Epithelial cell of prostate (primary cell): ENCODE results near the gene CD6.
"Not testable (repeated sequence)": the region's sequence is repeated elsewhere in the genome, so short reads cannot be mapped to it uniquely, and the experiment has no call there.

Source experiments
- DNase-seq: peaks from one replicate; pipeline ENCODE4 v3.0.0-alpha.2; 2011; ENCODE audit warnings: low read depth, low spot score
- H3K27ac ChIP-seq: fragments of 450-650 bp; 2 replicates; pipeline ENCODE4 v1.5.1; 2017; ENCODE audit warnings: mild to moderate bottlenecking

CD6 gene

DNA sequence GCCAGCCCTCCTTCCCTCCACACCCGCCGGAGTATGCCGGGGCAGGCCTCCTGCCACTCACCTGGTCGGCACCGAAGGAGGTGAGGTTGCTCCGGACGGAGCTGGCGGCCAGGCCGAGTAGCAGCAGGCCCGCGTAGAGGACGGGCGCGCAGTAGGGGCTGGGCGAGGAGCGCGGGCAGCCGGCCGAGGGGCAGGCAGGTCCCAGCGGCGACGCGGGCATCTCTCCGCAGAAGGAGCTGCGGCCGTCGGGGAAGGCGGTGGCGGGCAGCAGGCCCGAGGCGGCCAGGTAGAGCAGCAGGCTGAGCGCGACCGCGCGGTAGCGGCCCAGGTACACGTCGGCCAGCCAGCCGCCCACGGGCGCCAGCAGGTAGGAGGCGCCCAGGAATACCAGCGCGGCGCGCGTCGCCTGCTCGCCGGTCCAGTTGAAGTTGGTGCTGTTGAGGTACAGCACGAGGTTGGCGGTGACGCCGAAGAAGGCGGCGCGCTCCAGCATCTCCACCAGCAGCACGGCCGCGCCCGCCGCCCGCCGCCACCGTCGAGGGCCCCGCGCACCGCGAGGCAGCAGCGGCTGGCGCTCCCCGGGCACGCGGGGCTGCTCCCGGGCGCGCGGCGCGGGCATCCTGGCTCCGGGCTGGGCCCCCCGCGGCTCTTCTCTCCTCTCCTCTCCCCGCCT, 20.4 kb upstream of the CD6 start:
- no peak overlapping the region for H3K27ac ChIP-seq
- DNase-seq, result no peak

DNA sequence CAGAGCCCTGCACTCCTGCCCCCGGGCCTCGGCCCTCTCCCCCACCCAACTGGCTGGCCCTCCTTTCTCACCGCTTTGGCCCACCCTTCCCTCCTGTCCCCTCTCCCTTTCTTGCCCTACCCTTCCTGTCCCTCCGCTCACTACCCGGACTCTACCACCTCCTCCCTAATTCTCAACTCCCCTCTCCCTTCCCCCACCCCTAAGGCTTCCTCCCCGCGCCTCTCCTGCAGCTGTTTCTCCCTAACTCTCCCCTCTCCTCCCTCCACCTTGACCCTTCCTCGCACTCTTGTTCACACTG, 19.9 kb upstream of the CD6 start:
- no peak overlapping the region for H3K27ac ChIP-seq
- no peak for DNase-seq

DNA sequence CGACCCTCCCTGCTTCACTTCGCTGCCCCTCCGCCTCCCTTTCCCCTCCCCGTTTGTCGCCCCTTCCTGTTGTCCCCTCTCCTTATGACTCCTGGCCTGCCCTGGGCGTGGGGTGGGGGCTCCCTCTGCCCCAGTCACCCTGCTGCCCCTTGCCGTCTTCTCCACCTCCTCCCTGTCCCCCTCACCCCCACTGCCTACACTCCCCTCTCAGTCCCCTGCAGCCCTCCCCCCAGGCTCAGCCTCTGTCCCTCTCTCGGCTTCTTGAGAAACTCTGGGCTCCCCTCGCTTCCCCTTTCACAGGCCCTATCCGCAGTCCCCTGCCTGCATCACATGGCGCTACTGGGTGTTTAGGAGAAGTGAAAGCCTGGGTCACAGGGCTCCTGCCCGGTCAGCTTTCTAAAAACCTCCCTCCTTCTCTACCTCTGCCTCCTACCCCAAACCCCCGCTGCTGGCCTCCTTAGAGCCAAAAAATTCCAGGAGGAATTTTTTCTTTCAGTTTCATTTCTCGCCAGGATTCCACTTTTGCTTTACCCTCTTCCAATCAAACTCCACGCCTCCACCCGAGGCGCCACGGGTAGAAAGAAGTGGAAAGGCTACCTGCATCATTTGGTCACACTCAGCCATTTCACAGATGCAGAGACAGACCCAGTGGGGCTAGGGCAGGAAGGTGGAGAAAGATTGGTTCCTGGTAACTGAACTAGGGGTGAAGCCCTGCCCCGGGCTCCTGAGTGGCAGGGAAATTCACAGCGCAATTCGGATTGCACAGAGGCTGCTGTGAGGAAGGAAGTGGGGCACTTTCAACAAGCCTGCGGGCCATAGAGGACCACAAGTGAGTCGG, 19.4 kb upstream of the CD6 start, which contains the start of gene SLC15A3:
TSS of gene SLC15A3 (minus strand) at position 273 of the 838 bp plus-strand sequence. CDS start 625 bp downstream, outside the sequence.
- no peak within 1 kb of the TSS for H3K27ac ChIP-seq
- DNase-seq, result no peak

DNA sequence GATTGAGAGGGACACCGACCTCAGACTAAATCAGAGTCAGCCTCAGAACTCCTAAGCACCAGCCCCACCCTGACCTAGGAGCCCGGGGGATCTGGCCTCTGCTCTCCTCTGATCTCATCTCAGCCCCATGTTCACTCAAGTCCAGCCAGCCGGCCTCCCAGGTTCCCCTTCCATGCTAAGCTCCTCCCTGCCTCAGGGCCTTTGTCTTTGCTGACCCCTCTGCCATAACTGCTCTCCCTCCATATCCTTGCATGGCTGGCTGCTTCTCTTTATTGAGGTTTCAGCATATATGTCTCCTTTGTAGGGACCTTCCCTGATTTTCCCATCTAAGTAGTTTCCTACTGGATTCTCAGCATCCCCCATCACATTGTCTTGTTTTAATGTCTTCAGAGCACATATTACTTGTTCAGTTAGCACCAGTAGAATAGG, 18.7 kb upstream of the CD6 start:
- DNase-seq, result no peak
- H3K27ac ChIP-seq, result no peak overlapping the region

DNA sequence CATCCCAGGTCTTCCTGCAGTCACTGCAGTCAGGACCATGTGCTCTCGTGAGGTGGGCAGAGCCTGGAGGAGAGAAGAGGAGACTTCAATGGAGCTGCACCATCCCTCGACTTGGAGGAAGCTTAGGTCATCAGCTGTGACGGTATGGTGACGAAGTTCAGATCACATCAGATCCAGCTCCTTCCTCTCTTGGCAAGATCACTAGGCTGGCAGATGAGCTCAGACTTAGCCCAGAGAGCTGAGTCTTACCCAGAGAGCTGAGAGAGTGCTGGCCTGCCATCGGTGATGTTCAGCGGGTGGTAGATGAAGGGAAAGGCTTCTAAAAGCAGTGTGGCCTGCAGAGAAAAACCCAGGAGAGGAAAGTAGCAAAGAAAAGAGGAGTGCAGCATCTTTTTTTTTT, 17.7 kb upstream of the CD6 start:
- no peak overlapping the region for H3K27ac ChIP-seq
- no peak for DNase-seq

DNA sequence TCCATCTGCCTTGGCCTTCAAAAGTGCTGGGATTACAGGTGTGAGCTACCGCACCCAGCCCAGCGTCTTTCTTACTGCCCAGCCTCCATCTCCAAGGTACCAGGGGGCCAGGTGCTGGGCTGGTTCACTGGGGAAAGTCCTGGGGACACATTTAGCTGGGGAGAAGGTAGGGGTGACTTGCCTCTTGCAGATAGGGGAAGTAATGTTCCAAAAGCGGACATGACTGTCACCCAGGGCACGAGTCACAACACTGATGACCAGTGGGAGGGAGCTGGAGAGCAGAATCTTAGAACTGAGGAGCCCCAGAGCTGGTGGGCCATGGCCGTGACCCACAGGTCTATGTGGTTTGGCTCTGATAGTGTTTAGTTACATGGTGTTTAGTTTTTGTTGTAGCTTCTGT, 17.1 kb upstream of the CD6 start:
- no peak for DNase-seq
- H3K27ac ChIP-seq, result no peak overlapping the region

DNA sequence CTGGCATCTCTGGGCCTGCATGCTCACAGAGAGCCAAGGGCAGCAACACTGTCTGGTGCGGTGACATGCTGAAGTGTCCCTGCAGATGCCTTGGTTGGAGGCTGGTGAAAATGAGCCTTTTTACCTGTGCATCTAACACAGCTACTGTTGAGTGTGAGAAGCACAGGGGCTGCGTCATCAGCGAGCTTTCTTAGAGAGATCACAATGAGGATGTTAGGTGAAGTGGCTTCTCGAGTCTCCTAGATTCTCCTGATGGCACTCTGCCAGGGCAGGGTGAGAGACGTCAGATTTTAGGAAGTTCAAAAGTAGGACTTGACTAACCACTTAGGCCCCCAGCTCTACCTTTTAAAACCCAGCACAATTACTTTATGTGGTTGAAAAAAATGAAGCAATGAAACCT, 15.9 kb upstream of the CD6 start:
- H3K27ac ChIP-seq, result no peak overlapping the region
- DNase-seq, result no peak

DNA sequence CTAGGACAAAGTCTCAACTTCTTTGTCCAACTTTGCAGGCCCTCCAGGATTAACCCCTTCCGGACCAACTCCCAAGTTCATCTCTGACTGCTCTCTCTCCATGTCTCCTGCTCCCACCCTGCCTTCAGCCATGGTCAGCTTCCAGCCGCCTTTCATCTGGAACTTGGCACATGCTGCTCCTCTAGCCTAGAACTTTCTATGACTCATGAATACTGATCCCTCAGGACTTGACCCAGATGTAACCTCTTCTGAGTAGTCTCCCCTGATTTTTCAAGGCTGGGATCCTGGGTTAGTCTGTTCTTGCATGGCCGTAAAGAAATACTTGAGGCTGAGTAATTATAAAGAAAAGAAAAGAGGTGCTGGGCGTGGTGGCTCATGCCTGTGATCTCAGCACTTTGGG, 14.3 kb upstream of the CD6 start:
- no peak overlapping the region for H3K27ac ChIP-seq
- DNase-seq, result peak; percentile 22

DNA sequence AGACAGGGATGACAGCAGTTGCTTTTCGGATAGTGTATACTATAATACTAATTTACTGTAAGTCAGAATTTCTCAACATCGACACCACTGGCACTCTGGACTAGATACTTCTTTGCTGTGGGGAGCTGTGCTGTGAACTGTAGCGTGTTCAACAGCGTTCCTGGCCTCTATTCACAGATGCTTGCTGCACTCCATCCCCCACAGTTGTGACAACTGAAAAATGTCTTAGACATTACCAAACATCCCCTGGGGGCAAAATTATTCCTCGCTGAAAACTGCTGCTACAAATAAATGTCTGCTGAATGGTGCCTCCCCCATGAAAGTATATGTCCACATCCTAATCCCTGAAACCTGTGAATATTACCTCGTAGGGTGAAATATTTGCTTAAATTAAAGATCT, 12.0 kb upstream of the CD6 start:
- DNase-seq, result no peak
- no peak overlapping the region for H3K27ac ChIP-seq

DNA sequence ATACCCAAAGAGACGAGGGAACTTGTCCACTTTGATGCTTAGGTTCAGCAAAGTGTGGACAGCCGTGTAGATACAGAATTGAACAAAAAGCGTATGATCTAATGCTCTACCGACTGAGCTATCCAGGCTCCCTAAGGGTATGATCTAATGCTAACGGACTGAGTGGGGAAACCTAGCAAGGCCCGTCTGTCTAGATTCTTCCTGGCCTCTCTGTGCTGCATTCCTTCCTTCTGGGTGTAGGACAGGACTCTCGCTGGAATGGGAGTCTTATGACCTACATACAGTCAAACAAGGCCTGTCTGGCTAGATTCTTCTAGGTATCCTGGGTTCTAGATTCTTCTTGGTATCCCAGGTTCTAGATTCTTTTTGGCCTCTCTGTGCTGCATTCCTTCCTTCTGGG, 11.1 kb upstream of the CD6 start:
- no peak for DNase-seq
- H3K27ac ChIP-seq, result no peak overlapping the region

DNA sequence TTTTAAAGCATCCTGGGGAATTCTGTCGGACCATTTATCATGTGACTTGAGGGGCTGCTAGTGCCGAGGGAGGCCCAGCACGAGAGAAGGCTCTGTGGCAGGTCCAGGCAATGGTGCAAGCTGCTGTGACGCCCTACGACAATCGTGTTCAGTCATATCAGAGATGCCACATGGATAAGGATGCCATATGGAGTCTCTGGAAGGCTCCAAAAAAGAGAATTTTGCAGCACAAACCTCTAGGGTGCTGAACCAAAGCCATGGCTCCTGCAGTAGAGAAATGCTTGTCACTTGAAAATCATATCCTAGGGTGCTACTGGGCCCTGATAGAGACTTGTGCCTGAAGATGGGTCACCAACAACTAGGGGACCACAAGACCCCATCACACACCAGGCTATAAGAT, 6.7 kb upstream of the CD6 start:
- DNase-seq, result no peak
- H3K27ac ChIP-seq, result no peak overlapping the region

DNA sequence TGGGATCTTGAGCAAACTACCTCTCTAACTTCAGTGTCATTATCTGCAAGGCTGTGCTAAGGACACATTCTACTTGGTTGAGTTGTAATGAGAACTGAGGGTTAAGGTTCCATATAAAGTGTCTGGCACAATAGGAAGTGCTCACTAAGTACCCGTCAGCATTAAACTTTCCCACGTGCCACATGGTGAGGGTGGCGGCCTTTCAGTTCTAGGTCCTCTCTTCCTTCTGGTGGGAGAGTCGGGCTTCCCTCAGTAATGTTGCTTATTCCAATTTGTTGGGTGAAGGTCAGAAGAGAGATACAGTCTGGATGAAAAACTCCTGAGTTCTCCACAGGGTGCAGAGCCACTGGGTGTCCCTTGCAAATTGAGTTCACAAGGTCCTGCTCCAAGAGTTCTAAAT, 4.6 kb upstream of the CD6 start:
- no peak overlapping the region for H3K27ac ChIP-seq
- no peak for DNase-seq

DNA sequence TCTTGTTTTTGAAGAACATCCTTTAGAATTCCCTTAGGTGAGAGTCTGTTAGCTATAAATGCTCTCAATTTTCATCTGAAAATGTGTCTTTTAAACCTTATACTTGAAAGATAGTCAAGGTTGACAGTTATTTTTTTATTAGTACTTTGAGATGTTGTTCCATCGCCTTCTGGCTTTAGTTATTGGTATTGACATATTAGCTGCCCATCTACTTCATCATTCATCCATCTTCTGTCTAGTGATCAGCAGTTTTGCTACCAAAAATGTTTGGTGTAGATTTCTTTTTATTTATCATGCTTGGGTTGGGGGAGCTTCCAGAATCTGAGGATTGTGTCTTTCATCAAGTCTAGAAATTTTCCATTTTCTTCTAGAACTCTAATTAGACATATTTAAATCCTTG, 3.3 kb upstream of the CD6 start:
- H3K27ac ChIP-seq, result no peak overlapping the region
- DNase-seq, result no peak

DNA sequence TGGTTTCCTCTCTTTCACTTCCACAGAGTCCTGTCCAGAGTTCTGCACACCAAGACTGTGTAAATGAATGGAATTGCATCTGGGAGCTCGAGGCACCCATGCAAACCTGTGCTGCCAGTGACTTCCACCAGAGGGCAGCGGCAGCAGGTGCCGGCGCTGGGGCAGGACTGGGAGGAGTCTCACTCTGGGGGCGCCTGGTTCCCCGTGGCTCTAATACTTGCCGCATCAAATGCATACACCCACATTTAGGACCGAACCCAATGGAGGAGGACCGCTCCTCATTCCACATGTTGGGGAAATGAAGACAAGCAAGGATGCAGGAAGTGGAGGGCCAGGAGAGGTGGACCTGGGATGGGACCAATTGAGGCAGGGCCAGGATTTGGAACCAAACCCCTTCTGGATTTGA, 1.1 kb upstream of the CD6 start:
- no peak overlapping the region for H3K27ac ChIP-seq
- DNase-seq, result no peak

DNA sequence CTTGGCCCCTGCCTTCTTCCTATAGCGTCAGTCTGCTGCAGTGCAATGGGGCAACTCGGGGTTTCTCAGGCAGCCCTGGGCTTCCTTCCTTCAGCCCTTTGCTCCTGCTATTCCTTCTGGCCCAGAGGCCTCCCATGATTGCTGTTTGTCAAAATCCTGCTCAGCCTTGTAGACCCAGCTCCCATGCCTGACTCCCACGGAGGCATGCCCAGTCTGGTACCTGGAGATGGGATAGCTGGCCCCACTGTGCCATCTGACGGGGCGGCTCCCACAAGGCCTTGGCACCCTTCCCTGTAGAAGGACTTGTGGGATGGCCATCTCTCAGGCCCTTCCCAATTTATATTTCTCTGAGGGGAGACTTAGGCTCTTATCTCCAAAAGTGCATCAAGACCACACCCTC, 590 bp upstream of the CD6 start:
- no peak overlapping the region for H3K27ac ChIP-seq

DNA sequence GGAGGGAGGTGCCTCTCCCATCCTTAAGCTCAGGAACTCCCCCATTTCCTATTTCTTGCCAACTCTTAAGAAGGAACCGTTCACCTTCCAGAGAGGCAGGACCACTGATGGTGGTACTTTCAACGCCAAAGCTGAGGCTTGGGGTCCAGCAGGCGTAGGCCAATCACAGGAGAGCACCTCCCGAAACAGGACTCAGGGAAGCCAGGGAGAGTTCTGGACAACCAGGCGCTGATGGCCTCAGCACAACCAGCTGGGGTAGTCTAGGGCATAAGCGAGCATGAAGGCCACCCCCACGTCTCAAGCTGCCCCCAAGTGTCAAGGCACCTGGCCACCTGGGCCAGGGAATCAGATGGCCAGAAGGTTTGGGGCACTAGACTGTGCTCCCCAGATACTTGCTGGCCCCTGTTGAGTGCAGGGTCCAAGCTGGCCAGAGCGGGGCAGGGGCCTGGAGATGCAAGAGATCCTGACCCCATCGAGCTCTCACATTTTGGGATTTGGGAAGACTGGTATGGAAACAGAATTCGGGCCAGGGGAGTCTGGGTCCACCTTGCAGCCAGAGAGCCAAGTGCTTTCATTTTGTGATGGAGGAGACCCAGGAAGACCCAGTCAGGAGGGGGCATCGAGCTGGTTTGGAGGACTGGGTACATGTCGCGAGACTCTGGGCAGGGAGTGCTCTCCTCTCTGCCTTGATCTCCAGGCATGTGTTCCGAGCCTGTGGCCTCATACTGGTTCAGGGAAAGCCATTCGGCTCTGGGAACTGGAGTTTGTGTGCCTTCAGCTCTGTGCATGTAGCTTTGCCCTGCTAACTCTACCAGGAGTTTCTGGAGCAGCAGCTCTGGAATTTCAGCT, 926 bp downstream of the CD6 start:
- H3K27ac ChIP-seq, result no peak overlapping the region
- DNase-seq, result no peak

More for the DNA sequence above, 590 bp upstream of the CD6 start:
- DNase-seq, result no peak

DNA sequence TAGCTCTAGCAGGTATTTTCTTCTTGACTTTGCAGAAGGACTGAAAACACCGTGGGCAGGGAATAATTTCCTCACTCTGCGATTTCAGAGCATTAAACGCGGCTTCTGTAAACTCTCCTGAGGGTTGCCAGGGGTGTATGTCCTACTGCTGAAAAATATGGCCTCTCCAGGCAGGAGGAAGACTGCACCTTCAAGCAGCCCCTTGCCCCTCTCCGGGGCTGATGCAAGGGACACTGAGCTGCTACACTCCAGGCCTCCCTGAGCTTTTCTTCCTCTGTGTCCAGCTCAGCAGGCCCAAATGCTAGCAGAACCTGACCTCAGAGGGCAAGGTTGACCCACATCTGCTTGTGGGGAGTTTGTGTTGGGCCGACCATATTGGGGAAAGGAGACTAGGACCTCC, 2.2 kb downstream of the CD6 start:
- no peak overlapping the region for H3K27ac ChIP-seq

DNA sequence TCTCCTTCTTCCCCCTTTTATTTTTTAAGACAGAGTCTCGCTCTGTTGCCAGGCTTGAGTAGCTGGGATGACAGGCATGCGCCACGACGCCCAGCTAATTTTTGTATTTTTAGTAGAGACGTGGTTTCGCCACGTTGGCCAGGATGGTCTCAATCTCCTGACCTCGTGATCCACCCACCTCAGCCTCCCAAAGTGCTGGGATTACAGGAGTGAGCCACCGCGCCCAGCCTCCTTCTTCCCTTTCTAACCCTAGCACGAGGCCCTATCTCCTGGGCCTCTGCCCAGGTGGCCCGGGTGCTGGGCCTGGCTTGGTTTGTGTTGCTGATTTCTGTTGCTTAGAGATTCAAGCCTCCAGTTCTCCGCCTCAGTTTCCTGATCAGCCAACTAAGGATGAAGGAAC, 2.8 kb downstream of the CD6 start:
- not testable (repeated sequence) for DNase-seq, H3K27ac ChIP-seq

More for the DNA sequence above, 2.2 kb downstream of the CD6 start:
- no peak for DNase-seq

DNA sequence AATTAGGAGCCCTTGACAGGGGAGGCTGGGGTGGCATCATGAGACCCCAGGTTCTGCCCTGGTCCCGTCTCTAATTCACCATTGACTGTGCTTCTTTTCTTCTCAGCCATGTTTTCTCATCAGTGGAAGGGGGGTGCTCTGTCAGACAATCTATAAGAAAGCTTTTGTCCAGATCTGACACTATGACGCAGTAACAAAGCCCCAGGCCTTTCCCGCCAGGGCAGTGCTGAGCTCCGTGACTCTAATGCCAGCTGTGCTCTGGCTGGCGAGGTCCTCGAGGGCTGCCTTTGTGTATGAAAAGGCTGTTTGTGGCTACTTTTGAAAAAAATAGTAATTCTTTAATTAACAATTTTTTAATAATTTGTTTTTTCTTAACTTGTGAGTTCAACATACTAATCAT, 3.2 kb downstream of the CD6 start:
- no peak overlapping the region for H3K27ac ChIP-seq

DNA sequence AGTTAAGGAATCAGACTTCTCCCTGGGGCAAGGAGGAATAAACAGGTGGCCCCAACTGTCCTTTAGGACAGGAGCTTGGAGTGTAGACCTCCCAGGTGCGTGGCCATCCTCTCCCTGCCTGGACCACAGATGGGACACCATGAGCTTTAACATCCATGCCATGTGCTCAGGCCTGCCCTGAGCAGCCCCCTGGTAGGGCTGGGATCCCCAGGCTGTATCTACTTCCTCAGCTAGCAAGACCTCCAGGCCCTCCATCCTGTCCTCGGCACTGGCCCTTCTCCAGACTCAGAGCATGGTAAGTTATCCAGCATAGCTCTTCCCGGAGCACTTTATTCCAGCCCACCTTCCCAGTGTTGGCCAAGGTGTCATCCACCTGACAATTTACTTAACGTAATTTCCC, 5.7 kb downstream of the CD6 start:
- no peak overlapping the region for H3K27ac ChIP-seq
- no peak for DNase-seq

More for the DNA sequence above, 3.2 kb downstream of the CD6 start:
- no peak for DNase-seq

DNA sequence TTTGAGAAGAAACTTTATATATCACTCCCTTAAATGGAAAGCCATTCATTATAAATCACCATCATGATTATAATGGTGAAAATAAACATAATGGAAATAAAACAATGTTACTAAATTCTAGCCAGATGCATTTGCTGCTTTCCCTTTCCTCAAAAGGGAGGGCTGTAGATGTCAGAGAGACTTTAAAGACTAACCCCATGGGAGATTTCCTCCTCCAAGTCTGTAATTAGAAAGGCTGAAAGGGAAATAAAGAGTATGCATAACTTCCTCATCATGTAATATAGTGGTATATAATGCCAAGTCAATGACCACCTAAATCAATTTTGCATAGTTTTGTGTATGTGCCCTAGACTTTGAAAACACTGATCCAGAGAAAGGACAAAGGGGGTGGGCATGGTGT, 6.4 kb downstream of the CD6 start:
- no peak overlapping the region for H3K27ac ChIP-seq
- no peak for DNase-seq
